ENCODE results near the gene EIF3A.
"Not testable (repeated sequence)": the region's sequence is repeated elsewhere in the genome, so short reads cannot be mapped to it uniquely, and the experiment has no call there.

The EIF3A gene

DNA sequence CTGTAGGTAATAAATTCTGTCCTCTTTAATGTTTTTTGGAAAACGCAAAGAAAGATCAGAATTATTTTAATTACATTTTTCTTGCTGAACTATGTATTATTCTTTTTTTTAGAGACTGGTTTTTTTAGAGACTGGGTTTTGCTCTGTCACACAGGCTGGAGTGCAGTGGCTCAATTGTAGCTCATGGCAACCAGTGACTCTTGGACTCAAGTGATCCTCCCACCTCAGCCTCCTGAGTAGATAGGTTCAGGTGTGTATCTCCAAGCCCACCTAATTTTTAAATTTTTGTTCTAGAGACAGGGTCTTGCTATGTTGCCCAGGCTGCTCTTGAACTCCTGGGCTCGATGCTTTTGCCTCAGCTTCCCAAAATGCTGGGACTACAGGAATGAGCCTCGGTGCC lies 18.0 kb upstream of the EIF3A start:
- DNase-seq = no peak

GRCh38 chr10:119096641-119097415 lies 16.2 kb upstream of the EIF3A start:
- DNase-seq = not testable (repeated sequence)

- no peak for DNase-seq
Measured at GRCh38 chr10:119095640-119096039, 15.0 kb upstream of the EIF3A start.

DNA sequence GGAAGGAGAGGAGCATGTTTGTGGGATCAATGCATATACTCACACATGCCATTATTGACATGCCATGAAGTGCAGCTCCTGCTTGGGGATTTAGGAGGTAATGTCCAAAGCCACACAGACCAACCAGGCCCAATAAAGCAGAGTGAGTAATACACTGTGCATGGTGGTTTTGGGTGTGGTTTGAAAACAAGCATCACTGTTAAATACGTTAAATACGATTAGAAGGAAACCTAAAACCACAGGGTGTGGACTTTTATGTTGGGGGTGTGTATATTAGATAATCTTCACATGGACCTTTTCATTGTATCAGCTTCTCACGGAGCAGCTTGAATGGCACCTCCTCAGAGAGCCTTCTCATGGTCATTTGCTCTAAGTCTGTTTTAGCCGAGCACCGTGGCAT lies 10.4 kb upstream of the EIF3A start:
- peak; percentile 78 for DNase-seq

DNA sequence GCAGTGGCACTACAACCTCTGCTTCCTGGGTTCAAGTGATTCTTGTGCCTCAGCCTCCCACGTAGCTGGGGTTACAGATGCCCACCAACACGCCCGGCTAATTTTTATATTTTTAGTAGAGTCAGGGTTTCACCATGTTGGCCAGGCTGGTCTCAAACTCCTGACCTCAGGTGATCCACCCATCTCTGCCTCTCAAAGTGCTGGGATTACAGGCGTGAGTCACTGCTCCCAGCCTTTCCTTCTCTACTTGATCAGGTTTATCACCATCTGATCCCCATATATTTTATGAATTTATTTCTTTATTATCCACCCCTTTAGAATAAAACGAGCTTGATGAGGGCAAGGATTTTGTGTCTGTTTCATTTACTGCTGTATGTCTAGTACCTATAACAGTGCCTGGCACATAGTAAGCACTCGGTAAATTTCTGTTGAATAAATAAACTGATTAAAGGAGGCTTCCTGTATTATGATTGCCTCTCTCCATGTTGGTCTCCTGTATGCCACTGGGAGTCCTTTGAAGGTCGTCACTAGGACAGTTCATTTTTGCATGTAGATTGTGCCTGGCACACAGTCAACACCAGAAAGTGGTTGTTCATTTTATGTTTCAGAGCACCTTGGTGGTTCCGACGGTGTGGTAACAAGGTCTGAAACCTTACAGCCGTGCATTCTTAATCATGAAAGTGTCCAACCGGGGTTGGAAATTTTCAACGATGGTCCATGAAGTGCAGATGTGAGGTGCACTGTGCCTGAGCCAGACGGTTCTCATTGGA lies 9.6 kb upstream of the EIF3A start:
- no peak for DNase-seq

DNA sequence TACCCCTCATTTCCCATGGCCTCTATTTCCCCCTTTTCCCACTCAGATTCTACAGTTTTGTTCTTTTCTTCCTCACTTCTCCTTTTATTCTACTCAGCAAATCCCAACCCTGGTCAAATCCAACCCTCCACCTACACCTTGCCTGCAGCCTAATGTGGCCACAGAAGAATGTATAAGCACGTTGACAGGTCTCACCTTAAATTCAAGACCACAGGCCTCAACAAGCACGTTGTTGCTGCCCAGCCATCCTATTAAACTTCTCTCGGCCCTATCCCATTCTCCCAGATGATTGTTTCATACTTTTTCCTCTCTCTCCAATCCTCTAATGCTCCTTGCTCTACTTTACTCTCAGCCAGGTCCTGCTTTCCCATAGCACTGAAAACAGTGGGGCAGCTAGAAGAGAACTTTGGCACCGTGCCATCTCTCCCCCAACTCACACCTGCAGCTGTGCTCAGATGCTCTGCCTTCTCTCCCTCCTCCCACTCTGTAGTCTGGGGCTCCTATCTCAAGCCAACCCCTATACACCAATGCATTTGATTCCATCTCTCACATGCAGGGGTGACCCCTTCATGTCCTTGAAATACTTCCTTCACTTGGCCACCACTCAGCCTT lies 6.8 kb upstream of the EIF3A start:
- no peak for DNase-seq

DNA sequence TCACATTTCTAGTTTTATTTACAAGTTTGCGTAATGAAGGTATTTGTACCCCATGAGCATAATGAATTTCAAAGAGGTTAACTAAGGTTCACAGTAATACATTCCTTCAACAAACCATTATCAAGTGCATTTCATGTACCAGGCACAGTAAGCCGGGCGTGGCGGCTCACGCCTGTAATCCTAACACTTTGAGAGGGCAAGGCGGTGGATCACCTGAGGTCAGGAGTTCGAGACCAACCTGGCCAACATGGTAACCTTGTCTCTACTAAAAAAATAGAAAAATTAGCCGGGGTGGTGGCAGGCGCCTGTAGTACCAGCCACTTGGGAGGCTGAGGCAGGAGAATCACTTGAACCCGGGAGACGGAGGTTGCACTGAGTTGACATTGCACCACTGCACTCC lies 4.3 kb upstream of the EIF3A start:
- DNase-seq = no peak

GRCh38 chr10:119079599-119080520 lies 757 bp downstream of the EIF3A start:
- peak; percentile 79 for DNase-seq

GRCh38 chr10:119078422-119079179 lies 2.0 kb downstream of the EIF3A start:
- DNase-seq = no peak

DNA sequence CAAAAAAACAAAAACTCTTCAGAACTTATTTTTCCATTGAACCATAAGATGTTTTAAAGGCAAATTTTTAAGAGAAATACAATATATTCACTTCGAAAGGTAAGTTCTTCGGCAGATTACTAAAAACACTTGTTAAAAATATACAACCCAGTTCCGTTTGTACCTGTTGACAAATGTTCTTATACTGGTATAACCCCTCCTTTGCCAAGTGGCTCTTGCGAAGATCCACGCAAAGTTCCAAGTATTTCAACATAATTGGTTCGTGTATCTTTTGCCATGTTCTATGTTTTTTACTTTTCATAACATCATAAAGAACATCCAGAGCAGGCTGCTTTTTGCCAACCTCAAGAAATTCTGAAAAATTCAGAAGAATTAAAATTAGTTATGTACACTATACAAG lies 7.0 kb downstream of the EIF3A start:
- no peak for DNase-seq

GRCh38 chr10:119070395-119071165 lies 10.0 kb downstream of the EIF3A start:
- DNase-seq = no peak

DNA sequence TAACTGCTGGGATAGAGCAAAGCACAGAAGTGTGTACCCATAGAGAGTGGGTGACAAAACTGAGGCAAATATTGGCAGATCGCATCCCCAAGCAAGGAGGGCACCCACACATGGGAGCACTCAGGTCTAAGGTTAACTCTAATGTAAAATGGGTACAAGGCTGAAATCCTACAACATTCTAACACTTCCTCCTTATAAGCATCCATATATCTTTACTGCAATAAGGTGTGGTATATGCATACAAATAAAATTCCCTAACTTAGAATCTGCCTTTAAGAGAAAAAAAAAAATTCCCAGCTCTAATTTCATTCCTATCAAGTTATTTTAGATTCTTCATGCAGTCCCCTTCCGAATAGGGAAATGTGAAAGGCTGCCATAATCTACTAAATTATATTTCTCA lies 18.7 kb downstream of the EIF3A start:
- no peak for DNase-seq

- DNase-seq = no peak
Measured at GRCh38 chr10:119061352-119061751, 19.3 kb downstream of the EIF3A start.

DNA sequence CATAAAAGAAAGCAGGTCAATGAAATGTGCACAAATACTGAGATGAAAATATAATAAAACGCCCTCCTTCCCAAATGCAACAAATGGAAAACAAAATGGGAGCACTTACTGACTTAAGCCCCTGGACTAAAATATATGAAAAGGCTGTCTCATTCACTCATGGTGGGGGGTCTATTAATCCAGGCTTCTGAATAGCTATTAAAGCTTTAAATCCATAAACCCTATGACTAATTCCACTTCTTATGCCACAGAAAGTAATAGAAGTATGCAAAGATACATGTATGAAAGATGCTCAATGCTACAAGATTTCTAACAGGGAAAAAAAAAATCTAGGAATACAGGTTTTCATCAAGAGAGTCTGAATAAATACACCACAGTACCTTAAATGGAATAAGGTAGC lies 20.5 kb downstream of the EIF3A start:
- DNase-seq = no peak

- no peak for DNase-seq
Measured at GRCh38 chr10:119059557-119059956, 21.1 kb downstream of the EIF3A start.

DNA sequence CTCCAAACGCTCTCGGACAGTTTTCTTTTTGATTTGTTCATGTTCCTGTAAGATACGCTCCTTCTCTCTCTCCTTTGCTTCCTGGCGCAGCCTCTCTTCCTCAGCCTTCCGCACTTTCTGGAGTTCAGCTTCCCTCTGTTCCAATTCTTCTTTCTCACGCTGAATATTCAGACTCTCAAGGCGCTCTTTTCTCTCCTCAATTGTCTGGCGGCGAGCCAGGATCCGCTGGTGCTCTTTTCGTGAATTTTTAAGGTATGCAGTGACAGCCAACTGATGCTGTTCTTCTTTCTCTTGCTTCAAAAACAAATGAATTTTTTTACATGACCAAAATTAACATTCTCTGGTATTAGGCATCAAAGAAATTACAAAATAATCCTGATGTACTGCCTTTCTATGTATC lies 22.6 kb downstream of the EIF3A start:
- DNase-seq = no peak

DNA sequence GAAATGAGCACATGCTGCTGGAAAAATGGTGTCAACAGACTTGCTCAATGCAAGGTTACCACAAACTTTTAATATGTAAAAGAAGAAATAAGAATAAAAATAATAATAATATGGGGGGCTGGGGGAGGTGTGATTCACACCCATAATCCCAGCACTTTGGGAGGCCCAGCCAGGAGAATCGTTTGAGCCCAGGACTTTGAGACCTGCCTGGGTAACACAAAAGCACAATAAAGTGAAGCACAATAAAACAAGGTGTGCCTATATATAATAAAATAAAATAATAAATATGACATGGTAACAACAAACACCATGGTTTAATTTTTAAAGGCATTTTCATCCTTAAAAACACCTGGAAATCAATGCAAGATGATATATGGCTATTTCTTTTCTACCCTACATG lies 25.1 kb downstream of the EIF3A start:
- no peak for DNase-seq

DNA sequence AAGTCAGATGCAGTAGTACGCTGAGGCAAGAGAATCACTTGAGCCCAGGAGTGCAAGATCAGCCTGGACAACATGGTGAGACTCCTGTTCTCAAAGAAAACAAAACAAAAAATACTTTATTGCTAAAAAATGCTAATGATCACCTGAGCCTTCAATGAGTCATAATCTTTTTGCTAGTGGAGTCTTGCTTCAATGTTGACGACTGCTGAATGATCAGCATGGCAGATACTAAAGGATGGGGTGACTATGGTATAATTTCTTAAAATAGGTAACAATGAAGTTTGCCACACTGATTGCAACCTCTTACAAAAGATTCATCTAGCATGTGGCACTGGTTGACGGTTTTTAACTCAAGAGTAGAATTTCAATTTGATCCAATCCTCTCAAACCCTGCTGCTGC lies 28.8 kb downstream of the EIF3A start:
- no peak for DNase-seq

DNA sequence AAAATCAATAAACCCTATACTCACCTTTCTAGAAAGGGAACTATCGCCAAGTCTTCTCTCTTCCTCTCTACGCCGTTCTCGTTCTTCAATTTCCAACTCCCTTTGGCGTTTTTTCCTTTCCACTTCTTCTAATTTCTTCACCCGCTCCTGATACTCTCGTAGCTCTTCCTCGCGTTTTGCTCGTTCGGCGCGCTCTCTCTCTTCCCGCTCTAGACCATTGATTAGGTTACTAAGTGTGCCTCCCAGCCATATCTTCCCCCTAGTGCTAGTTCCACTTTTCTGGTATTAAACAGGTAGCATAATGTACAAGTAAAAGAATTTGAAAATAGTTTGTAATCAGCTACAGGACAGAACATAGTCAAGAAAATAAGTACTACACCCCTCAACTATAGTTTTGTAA lies 30.8 kb downstream of the EIF3A start:
- DNase-seq = no peak

GRCh38 chr10:119049361-119049760 lies 31.3 kb downstream of the EIF3A start:
- no peak for DNase-seq

GRCh38 chr10:119045561-119045960 lies 35.1 kb downstream of the EIF3A start:
- no peak for DNase-seq
